Fibroblast of lung (primary cell): ENCODE data around the gene HMG20B. TPM values are rescaled to one million over a fixed set of nuclear protein-coding genes. Genes with fewer than 3 reads are reported as not detected.

ENCODE experiments used
- DNase-seq, 2 donors: peaks; one replicate each; pipeline versions ENCODE4 v3.0.0 to v3.0.0-alpha.2; 2010; ENCODE audit warnings: low read depth in 2 of 2
- H2AFZ ChIP-seq: 2 replicates; pipeline ENCODE4 v1.5.1; 2012; ENCODE audit warnings: low read length, control low read depth, inconsistent platforms
- H3K27ac ChIP-seq: 2 replicates; pipeline ENCODE4 v1.5.1; 2011; ENCODE audit warnings: low read length, control low read depth; ENCODE audit not compliant: insufficient read depth
- H3K27me3 ChIP-seq: 2 replicates; pipeline ENCODE4 v1.5.1; 2011; ENCODE audit warnings: mild to moderate bottlenecking, low read length; ENCODE audit not compliant: control insufficient read depth, insufficient read depth
- H3K36me3 ChIP-seq: 2 replicates; pipeline ENCODE4 v1.5.1; 2011; ENCODE audit warnings: low read length; ENCODE audit not compliant: control insufficient read depth, insufficient read depth
- H3K4me1 ChIP-seq: 2 replicates; pipeline ENCODE4 v1.5.1; 2011; ENCODE audit warnings: low read length; ENCODE audit not compliant: control insufficient read depth, insufficient read depth; ENCODE audit errors: extremely low read depth
- H3K4me2 ChIP-seq: 2 replicates; pipeline ENCODE4 v1.5.1; 2011; ENCODE audit warnings: low read length, control low read depth; ENCODE audit not compliant: insufficient read depth; ENCODE audit errors: extremely low read depth
- H3K4me3 ChIP-seq, 4 experiments: fragments of 200-600 bp in 1 of 4; sonication (generic) in 1 of 4; replicated peaks in 1 of 4; 2 replicates each; pipeline ENCODE4 v1.5.1; 2011 to 2016; ENCODE audit warnings: low read length in 4 of 4, low read depth in 3 of 4, mild to moderate bottlenecking in 3 of 4, control low read depth in 2 of 4, inconsistent platforms in 1 of 4, mixed read lengths in 1 of 4; ENCODE audit not compliant: insufficient read depth in 1 of 4; ENCODE audit errors: control extremely low read depth in 1 of 4
- H3K79me2 ChIP-seq: 2 replicates; pipeline ENCODE4 v1.5.1; 2012; ENCODE audit warnings: mild to moderate bottlenecking, low read length, inconsistent platforms; ENCODE audit not compliant: control insufficient read depth, insufficient read depth
- H3K9ac ChIP-seq: 2 replicates; pipeline ENCODE4 v1.5.1; 2011; ENCODE audit warnings: mild to moderate bottlenecking, low read length, control low read depth; ENCODE audit not compliant: insufficient read depth
- H3K9me3 ChIP-seq: 2 replicates; pipeline ENCODE4 v1.5.1; 2012; ENCODE audit warnings: low read depth, low read length; ENCODE audit not compliant: control insufficient read depth, insufficient read depth
- H4K20me1 ChIP-seq: 2 replicates; pipeline ENCODE4 v1.5.1; 2011; ENCODE audit warnings: low read length; ENCODE audit not compliant: control insufficient read depth, insufficient read depth; ENCODE audit errors: extremely low read depth
- CTCF ChIP-seq, 2 donors: IDR thresholded peaks in 1 of 2; conservative IDR thresholded peaks in 1 of 2; 1 replicate in 1 of 2; 2 replicates in 1 of 2; pipeline ENCODE4 v1.5.1; 2011 to 2012; ENCODE audit warnings: low read length in 2 of 2, control low read depth in 1 of 2, inconsistent platforms in 1 of 2, low read depth in 1 of 2, mild to moderate bottlenecking in 1 of 2
- EZH2 ChIP-seq: IDR thresholded peaks from 2 replicates; pipeline ENCODE4 v1.5.1; 2012; ENCODE audit warnings: low read length, control low read depth, mild to moderate bottlenecking; ENCODE audit errors: missing control alignments
- polyA plus RNA-seq, 2 donors: library from polyadenylated mRNA; depleted of rRNA in 1 of 2; stranded (reverse) in 1 of 2; unstranded in 1 of 2; fragments of >200 nt; gene quantifications; 2 replicates each; pipeline ENCODE4 v1.2.1, GENCODE V29; 2011 to 2012; ENCODE audit warnings: missing spikeins in 1 of 2
- total RNA-seq: library from RNA; depleted of rRNA; stranded (reverse); fragments of >200 nt; gene quantifications from 2 replicates; pipeline ENCODE4 v1.2.1, GENCODE V29; 2014

HMG20B gene
- total and polyA plus RNA-seq, 2 donors (not counting 1 experiment from before 2014, with no cell fraction given): 27.3 to 63.6 TPM

GRCh38 chr19:3576696-3577443 is 4.1 kb downstream of the HMG20B start:
- no peaks in the 10 kb centered on the region for H4K20me1 ChIP-seq
- H3K9me3 ChIP-seq: no peaks in the 10 kb centered on the region
- peaks cover 10% of the 10 kb centered on the region for H3K36me3 ChIP-seq
- DNase-seq: peak; percentile 71 to 85
- peak overlapping the region in 1 of 4 experiments; percentile 30 for H3K4me3 ChIP-seq
- no peaks in the 10 kb centered on the region for H3K79me2 ChIP-seq
- no peak overlapping the region for H3K9ac ChIP-seq
- H2AFZ ChIP-seq: peak overlapping the region; percentile 13
- no peak overlapping the region for H3K27ac ChIP-seq
- peak overlapping the region; percentile 1 for H3K4me2 ChIP-seq
- TF ChIP-seq CTCF (conservative IDR thresholded peaks at IDR 0.05 in 1 of 2, IDR thresholded peaks at IDR 0.05 in 1 of 2; ENCODE audit: low read depth in 1 of 2, low read length in 2 of 2) (no peak), EZH2 (no peak)
- peaks cover 8% of the 10 kb centered on the region for H3K4me1 ChIP-seq
- no peaks in the 10 kb centered on the region for H3K27me3 ChIP-seq

- peaks cover 8% of the 10 kb centered on the region for H3K4me1 ChIP-seq
- H3K4me3 ChIP-seq: no peak overlapping the region
- TF ChIP-seq EZH2: no peak
- TF ChIP-seq CTCF (conservative IDR thresholded peaks at IDR 0.05 in 1 of 2, IDR thresholded peaks at IDR 0.05 in 1 of 2; ENCODE audit: low read depth in 1 of 2, low read length in 2 of 2): no peak
- H2AFZ ChIP-seq: no peak overlapping the region
- no peak overlapping the region for H3K4me2 ChIP-seq
- no peak overlapping the region for H3K27ac ChIP-seq
- peaks cover 10% of the 10 kb centered on the region for H3K36me3 ChIP-seq
- H3K79me2 ChIP-seq: no peaks in the 10 kb centered on the region
- no peaks in the 10 kb centered on the region for H3K9me3 ChIP-seq
- DNase-seq: no peak
- H3K9ac ChIP-seq: no peak overlapping the region
- H3K27me3 ChIP-seq: no peaks in the 10 kb centered on the region
- no peaks in the 10 kb centered on the region for H4K20me1 ChIP-seq
These were observed 5.1 kb downstream of the HMG20B start for GRCh38 chr19:3577723-3578344.

GRCh38 chr19:3578390-3578789 is 5.6 kb downstream of the HMG20B start:
- DNase-seq: no peak
- Histone ChIP-seq H3K79me2 (no peaks in the 10 kb centered on the region), H3K9me3 (no peaks in the 10 kb centered on the region), H3K27ac (no peak overlapping the region), H2AFZ (no peak overlapping the region), H3K4me3 (no peak overlapping the region), H3K27me3 (no peaks in the 10 kb centered on the region), H3K4me1 (peaks cover 8% of the 10 kb centered on the region), H3K4me2 (no peak overlapping the region), H3K9ac (no peak overlapping the region), H4K20me1 (no peaks in the 10 kb centered on the region), H3K36me3 (peaks cover 10% of the 10 kb centered on the region)
- no peak for TF ChIP-seq CTCF (conservative IDR thresholded peaks at IDR 0.05 in 1 of 2, IDR thresholded peaks at IDR 0.05 in 1 of 2; ENCODE audit: low read depth in 1 of 2, low read length in 2 of 2)
- no peak for TF ChIP-seq EZH2
